ENCODE measurements around the gene PCSK9. TPM values are rescaled to one million over a fixed set of nuclear protein-coding genes. Genes with fewer than 3 reads are reported as not detected.

PCSK9 gene
- total RNA-seq, 1 experiment from 2014 or later = 38.9 TPM

- Histone ChIP-seq H3K36me3 (ENCODE audit: insufficient read depth, low read length, poor library complexity, severe bottlenecking) (peaks cover 67% of the 10 kb centered on the region), H3K4me3 (ENCODE audit: low read depth, low read length, poor library complexity, severe bottlenecking) (no peak overlapping the region), H3K27me3 (replicated peaks; ENCODE audit: insufficient read depth, low read depth, low read length, poor library complexity) (no peaks in the 10 kb centered on the region), H3K27ac (ENCODE audit: low read depth, low read length, poor library complexity, severe bottlenecking) (no peak overlapping the region), H3K4me1 (ENCODE audit: insufficient read depth, low read length, poor library complexity, severe bottlenecking) (no peaks in the 10 kb centered on the region), H3K9me3 (ENCODE audit: low read depth, low read length, poor library complexity, severe bottlenecking) (no peaks in the 10 kb centered on the region)
- CTCF ChIA-PET = no interaction called here
- intact Hi-C loops (cut with micrococcal nuclease; ENCODE audit: unreplicated experiment) = no loop called here
- no peak for DNase-seq (ENCODE audit: low spot score)
- POLR2A ChIA-PET (ENCODE audit: low non-redundant PET) = no interaction called here
- TSS peak; percentile 33 for BruUV-seq (replicated peaks)
- no peak for TF ChIP-seq CTCF (conservative IDR thresholded peaks at IDR 0.05; ENCODE audit: low read depth, low read length)
- TF ChIP-seq EZH2 (IDR thresholded peaks at IDR 0.05; ENCODE audit: borderline replicate concordance, low read depth, low read length, poor library complexity, severe bottlenecking) = no peak
Observed at GRCh38 chr1:55068638-55069037, 29.3 kb downstream of the PCSK9 start.

GRCh38 chr1:55069280-55069679 is 29.9 kb downstream of the PCSK9 start:
- Histone ChIP-seq H3K9me3 (ENCODE audit: low read depth, low read length, poor library complexity, severe bottlenecking) (no peaks in the 10 kb centered on the region), H3K4me1 (ENCODE audit: insufficient read depth, low read length, poor library complexity, severe bottlenecking) (no peaks in the 10 kb centered on the region), H3K27ac (ENCODE audit: low read depth, low read length, poor library complexity, severe bottlenecking) (no peak overlapping the region), H3K27me3 (replicated peaks; ENCODE audit: insufficient read depth, low read depth, low read length, poor library complexity) (no peaks in the 10 kb centered on the region), H3K4me3 (ENCODE audit: low read depth, low read length, poor library complexity, severe bottlenecking) (no peak overlapping the region), H3K36me3 (ENCODE audit: insufficient read depth, low read length, poor library complexity, severe bottlenecking) (peaks cover 73% of the 10 kb centered on the region)
- ChIA-PET POLR2A (ENCODE audit: low non-redundant PET) (no interaction called here), CTCF (no interaction called here)
- no peak for DNase-seq (ENCODE audit: low spot score)
- no TSS peak for BruUV-seq (replicated peaks)
- TF ChIP-seq CTCF (conservative IDR thresholded peaks at IDR 0.05; ENCODE audit: low read depth, low read length) (no peak), EZH2 (IDR thresholded peaks at IDR 0.05; ENCODE audit: borderline replicate concordance, low read depth, low read length, poor library complexity, severe bottlenecking) (no peak)
- intact Hi-C loops (cut with micrococcal nuclease; ENCODE audit: unreplicated experiment) = no loop called here

DNA sequence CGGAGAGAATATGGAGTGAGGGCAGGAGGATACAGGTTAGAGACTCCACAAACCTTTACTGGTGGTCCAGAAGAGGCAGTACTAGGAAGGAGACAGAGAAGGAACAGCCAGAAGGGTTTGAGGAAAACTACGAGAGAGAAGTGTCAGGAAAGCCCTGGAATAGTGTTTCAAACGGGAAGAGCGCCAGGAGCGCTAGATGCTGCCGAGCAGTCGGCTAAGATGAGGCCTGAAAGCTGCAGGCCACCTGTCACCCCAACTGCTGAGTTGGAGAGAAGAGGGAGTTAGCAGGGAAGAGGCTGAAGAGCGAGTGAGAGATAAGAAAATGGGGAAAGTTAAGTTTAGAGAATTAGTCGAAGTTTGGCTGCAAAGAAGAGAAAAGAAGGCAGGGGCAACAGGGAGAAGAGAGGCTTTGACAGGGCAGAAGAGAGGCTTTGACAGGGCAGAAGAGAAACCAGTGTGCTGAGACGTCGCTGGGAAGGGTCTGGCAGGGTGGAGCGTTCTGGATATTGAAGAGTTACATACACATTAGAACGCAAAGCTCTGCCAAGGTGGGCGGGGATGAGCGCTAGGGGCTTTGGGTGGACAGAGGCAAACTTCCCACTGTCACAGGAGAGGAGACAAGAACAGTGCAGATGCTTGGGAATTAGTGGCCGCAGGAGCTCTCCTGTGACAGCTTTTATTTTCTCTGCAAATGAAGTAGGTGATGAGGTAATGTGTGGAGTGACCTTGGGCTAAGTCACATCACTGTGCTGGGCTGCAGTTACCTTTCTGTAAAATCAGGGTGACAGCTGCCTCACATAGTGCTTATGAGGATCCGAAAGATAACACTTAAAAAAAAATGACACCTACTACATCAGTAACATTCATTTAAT is 31.2 kb downstream of the PCSK9 start:
- H3K27ac ChIP-seq (ENCODE audit: low read depth, low read length, poor library complexity, severe bottlenecking) = no peak overlapping the region
- no peaks in the 10 kb centered on the region for H3K4me1 ChIP-seq (ENCODE audit: insufficient read depth, low read length, poor library complexity, severe bottlenecking)
- H3K4me3 ChIP-seq (ENCODE audit: low read depth, low read length, poor library complexity, severe bottlenecking) = no peak overlapping the region
- TF ChIP-seq EZH2 (IDR thresholded peaks at IDR 0.05; ENCODE audit: borderline replicate concordance, low read depth, low read length, poor library complexity, severe bottlenecking) (no peak), CTCF (conservative IDR thresholded peaks at IDR 0.05; ENCODE audit: low read depth, low read length) (no peak)
- no peaks in the 10 kb centered on the region for H3K9me3 ChIP-seq (ENCODE audit: low read depth, low read length, poor library complexity, severe bottlenecking)
- BruUV-seq (replicated peaks) = no TSS peak
- intact Hi-C loops (cut with micrococcal nuclease; ENCODE audit: unreplicated experiment) = loop anchor here (2.0 kb wide), 1 partner anchor 206 kb away; no protein-coding TSS in a partner anchor
- no peaks in the 10 kb centered on the region for H3K27me3 ChIP-seq (replicated peaks; ENCODE audit: insufficient read depth, low read depth, low read length, poor library complexity)
- ChIA-PET POLR2A (ENCODE audit: low non-redundant PET) (no interaction called here), CTCF (no interaction called here)
- no peak for DNase-seq (ENCODE audit: low spot score)
- H3K36me3 ChIP-seq (ENCODE audit: insufficient read depth, low read length, poor library complexity, severe bottlenecking) = peaks cover 73% of the 10 kb centered on the region

Data from A673 (cell line).